ENCODE results near the gene PKNOX2.
A peak's percentile ranks its signal among the peaks of the same experiment; 100 is the strongest.

Gene PKNOX2

DNA sequence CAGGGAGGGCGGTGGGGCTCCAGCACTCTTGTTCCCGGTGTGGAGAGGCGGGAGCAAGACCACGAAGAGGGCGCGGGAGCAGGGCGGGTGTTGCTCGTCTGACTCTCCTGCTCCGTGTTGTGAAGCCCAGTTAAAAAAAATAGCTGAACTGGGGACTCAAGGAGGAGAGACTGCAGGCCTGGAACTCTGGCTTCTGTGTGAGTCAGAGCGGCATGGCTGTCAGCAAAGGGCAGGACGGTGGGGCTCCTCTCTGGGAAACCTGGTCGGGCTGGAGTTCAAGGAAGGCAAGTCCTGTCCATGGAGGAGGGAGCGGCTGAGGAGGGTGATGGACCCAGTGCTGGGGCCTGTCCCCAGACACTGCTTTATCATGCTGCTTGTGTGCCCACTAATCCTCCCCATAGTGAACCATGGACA, 179.2 kb downstream of the PKNOX2 start:
- FAIRE-seq, result no peak

GRCh38 chr11:125344846-125345420, 180.4 kb downstream of the PKNOX2 start:
- FAIRE-seq, result no peak

GRCh38 chr11:125345421-125346178, 181.0 kb downstream of the PKNOX2 start:
- peak; percentile 60 for FAIRE-seq

DNA sequence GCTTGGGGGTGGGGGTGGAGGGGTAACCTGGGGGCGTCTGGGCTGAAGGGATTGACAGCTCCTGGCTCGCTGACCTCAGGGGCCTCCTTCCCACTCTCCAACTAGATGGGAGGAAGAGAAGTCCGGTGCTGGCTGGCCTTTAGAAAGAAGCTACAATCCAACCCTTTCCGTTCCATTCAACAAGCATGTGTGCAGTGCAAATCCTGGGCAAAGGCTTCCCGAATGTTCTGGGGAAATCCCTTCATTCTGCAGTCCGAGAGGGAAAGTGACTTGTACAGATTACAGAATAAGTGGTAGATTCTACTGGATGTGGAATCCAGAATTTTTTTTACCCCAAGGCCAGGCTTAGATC, 181.6 kb downstream of the PKNOX2 start:
- FAIRE-seq, result no peak

GRCh38 chr11:125346565-125347260, 182.2 kb downstream of the PKNOX2 start:
- no peak for FAIRE-seq

GRCh38 chr11:125347261-125347585, 182.7 kb downstream of the PKNOX2 start:
- no peak for FAIRE-seq

DNA sequence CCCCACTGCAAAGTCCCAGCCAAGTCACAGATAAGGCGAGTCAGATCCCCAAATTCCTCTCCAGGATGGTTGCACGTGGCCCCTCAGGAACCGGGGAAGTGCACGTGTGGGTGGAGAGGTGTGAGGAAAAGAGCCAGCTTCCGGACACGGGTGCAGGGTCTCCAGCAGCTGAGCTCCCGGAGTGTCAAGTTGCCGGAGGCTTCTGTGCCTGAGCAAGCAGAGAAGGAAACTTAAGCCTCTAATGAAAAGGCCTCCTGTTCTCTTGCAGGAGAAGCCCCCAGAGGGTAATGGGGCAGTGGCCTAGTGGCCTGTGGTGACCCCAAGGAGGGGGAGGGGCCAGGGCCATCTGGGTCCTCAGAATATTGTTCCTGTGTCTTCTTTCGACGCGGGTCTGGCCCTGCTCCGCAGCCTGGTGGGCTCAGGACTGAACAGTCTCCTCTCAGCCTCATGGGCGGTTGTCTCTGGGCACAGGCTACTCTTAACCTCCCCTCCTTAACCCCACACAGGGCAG, 183.6 kb downstream of the PKNOX2 start:
- FAIRE-seq, result no peak

- no peak for FAIRE-seq
Measured at GRCh38 chr11:125348674-125349309, 184.2 kb downstream of the PKNOX2 start.

DNA sequence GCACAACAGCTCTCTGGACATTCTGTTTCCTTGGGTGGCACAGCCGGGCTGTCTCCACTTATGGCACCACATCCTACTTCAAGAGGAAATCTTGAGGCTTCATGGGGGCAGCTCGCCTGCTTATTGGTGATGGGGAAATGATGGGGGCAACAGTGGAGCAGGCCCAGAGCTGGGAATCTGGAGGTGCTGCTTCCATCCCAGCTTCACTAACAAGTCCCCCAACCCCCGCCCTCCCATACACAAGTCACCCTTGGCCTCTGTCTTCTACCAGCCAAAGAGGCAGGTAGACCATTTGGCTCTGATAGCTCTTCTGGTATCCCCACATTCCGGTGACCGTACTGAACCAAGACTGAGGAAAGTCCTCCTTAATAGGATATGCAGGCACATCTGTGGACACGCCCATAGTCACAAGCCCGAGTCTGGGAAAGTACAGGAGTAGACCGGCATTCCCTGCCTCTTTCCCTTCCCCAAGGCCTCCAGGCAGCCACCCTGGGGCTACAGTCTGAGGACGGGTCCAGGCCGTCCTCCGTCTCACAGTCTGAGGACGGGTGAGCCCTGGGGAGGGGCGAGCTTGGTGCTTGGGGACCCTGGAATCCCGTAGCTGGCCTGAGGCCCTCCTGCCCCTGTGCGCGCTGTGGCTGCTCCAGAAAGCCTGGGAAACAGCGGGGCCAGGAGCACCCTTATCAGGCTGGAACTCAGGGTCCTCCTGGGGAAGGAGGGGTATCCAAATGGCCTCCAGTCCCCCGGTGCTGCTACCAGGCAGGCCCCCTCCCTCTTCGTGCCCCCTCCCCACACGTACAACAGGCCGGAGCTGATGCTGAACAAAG, 185.9 kb downstream of the PKNOX2 start:
- no peak for FAIRE-seq

DNA sequence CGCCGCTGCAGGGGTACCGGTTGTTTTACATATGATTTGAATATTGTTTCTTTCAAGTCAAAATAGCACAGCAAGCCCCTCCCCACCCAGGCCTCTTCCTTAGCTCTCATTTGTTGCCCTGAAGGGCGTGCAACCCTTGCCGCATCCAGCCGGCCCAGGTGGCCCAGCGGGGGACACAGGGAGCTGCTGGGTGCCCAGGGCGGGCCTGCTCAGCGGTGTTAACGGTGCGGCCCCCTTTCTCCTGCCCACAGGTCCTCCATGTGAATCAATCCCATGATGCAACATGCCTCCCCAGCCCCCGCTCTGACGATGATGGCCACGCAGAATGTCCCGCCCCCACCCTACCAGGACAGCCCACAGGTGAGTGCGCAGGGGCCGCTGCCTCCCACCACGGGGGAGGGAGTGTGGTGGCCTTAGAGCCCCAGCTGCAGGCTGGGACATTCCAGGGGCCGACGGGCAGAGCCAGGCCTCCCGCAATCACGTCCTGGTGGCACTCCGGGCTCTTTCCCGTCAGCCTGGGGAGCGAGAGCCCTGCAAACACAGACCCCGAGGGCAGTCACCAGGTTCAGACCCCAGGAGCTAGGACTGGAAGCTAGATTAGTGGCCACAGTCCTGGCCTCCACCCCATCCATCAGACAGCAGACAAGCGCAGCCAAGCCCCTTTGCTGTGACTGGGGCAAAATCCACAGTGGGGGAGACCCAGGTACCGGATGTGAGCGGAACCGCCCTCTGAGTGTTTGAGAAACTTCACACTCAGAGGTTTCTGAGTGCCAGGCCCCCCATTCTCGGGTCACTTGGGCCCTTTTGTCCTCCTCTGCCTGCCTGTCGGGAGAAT, 186.7 kb downstream of the PKNOX2 start:
- FAIRE-seq, result no peak

GRCh38 chr11:125351868-125352250, 187.3 kb downstream of the PKNOX2 start:
- FAIRE-seq, result no peak

GRCh38 chr11:125356797-125357196, 192.2 kb downstream of the PKNOX2 start:
- no peak for FAIRE-seq

DNA sequence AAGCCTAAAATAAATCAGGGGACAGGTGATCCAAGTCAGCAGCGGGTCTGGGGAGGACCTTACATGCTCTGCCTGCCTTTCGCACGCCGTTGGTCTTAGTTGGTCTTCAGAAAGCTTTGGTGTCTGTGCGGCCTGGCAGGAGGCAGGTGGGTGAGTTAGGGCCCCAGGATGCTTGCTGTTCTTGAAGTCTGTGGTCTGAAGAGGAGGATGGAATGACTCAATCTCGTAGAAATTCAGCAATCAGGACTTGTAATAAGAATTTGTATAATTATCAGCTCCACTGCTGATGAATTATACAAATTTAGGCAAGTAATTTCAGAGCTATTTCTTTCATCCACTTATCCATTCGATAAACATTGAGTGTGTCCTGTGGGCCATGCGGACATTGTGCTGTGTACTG, 193.0 kb downstream of the PKNOX2 start:
- no peak for FAIRE-seq

DNA sequence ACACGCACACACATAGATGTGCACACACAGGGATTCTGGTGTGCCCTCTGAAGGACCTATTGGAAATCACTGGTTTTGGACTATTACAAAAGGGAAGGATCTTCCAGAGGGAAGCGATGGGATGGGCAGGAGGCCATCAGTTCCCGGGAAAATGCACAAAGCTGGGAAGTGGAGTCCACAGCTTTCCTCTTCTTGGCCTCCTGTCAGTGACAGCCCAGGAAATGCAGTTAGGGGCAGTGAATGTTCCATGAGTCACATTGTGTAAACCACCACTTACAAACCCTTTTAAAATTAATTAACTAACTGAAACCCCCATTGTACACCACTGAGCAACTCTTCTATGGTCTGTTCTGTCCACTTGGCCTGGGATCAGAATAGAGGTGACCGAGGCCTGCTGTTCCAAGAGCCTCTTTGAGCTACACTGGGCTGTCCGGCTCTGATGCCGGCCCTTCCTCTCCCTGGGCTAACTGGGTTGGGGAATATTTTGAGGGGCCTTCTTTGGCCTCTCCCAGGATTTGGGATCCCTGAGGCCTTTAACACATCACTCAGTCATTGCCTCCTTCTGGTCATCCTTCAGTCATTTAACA, 193.8 kb downstream of the PKNOX2 start:
- no peak for FAIRE-seq

DNA sequence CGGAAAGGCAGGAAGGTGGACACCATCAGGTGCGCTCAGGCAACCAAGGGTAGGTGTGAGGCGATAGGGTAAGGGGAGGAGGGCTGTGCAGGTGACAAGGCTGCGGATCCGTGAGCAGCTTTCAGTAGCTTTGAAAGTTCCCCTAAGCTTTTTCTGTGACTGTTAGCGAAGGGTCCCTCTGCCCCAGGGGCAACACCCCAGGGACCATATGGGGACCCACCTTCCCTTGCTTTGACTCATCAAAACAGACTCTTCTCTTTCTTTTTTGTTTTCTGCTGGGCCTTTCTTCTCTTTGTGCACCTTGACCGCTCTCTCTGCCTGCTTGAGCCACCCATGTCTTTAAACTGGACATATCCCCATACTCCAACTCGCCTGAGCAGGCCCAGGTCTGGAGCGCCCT, 194.6 kb downstream of the PKNOX2 start:
- FAIRE-seq, result no peak

GRCh38 chr11:125360066-125360465, 195.5 kb downstream of the PKNOX2 start:
- FAIRE-seq, result no peak

- no peak for FAIRE-seq
Measured at GRCh38 chr11:125364121-125364826, 199.7 kb downstream of the PKNOX2 start.

DNA sequence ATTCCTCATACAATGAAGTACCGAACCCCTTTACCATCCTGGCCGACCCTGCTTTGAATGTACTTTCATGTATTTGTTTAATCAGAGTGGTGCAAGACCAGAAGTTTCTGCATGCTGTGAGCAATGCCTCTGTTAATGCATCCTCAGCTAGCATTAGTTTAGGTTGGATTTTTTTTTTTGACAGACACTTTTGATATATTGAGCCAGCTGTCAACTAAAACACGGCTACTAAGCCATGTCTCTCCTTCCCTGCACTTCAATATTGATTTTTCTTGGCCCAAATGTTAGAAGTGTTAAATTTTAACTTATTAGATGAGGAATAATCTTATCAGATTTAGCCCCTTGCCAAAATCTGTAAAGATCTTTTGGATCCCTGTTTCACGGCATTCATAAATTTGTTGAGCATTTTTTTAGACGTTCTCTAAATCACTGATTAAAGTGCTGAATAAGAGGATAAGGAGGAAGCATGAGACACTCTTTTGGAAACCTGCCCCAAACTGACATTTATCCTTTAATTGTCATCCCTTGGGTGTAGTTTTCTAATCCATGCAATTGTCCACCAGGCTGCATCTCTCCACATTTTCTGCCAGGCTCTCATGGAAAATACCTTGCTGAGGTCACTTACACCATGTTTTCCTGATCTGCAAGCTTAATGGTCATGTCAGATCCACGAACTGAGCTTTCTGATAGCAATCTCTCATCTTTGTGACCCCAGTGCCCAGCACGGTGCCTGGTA, 200.8 kb downstream of the PKNOX2 start:
- no peak for FAIRE-seq

DNA sequence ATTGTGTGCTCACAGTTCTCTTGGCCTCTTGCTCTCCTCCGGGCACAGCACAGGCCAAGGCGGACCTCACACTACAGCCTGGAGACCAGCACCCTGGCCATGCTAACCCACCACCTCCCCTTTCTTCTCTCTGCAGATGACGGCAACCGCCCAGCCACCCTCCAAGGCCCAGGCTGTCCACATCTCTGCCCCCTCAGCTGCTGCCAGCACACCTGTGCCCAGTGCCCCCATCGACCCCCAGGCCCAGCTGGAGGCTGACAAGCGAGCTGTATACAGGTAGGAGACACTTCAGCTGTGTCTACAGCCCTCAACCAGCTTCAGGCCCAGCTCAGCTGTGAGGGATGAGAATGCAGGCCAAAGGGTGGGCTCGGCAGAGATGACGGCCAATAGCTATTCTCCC, 203.2 kb downstream of the PKNOX2 start:
- no peak for FAIRE-seq

GRCh38 chr11:125368757-125369156, 204.2 kb downstream of the PKNOX2 start:
- FAIRE-seq, result no peak

All from A204.1 (cell line).